8988T (cell line): Measurements from ENCODE around the gene TTC27.

Experiments used
- DNase-seq: peaks from one replicate; pipeline ENCODE4 v3.0.0; 2011

TTC27 gene

DNA sequence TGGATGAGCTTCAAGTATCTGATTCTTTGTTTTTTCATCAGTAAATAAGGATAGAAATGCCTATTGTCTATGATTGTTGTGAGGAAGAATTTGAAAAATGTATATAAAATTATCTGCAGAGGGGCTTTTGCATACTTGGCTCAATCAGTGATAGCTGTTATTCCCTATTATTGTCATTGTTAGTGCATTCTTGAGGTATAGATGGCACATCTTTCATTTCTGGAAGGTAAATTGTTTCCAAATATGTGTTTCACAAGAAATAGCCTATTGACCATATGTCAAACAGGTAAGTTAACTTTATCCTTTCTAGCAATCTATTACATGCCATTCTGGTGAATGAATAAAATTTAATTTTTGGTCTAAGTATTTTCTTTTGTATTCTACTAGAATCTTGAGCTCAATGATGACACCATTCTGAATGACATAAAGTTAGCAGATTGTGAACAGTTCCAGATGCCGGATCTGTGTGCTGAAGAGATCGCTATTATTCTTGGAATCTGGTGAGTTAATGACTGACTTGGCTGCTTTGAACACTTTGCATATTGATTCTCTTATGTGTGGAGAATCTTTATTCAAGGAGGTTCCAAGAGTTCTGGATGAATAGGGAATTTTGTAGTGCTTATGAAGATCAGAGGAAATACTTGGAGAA lies 44.2 kb downstream of the TTC27 start:
- no peak for DNase-seq

DNA sequence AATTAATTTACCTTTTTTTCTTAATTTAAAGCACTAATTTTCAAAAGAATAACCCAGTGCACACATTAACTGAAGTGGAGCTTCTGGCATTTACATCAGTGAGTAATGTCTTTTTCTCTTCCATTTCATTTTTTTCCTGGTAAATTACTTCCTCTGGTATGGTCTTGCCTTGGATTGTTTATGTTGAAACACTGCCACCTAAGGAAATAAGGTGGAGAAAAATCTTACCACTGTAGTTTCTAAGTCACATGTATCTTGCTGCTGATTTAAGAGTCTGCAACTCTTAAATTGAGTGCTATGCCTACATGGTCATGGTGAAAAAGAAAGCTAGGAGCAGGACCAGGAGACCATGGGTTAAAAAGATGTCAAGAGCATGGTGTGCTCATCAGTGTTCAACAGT lies 51.0 kb downstream of the TTC27 start:
- DNase-seq = no peak

DNA sequence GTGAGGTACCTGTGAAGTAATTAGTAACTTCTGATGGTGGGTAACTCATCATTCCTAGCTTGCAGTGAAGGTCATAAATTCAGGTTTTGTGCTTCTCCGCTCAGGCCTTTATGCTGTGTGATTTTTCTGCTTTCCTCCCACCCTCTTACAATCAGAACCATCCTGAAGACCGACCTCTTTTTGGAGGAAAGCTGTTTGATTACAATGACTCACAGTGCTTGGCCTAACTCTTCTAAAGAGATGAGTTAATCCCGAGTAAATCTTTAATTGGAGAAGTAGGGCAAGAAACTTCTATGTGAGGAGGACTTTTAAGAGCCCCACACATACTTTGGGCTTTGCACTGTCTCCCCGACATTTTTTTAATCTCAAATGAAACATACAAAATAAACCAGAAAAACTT lies 53.1 kb downstream of the TTC27 start:
- no peak for DNase-seq

DNA sequence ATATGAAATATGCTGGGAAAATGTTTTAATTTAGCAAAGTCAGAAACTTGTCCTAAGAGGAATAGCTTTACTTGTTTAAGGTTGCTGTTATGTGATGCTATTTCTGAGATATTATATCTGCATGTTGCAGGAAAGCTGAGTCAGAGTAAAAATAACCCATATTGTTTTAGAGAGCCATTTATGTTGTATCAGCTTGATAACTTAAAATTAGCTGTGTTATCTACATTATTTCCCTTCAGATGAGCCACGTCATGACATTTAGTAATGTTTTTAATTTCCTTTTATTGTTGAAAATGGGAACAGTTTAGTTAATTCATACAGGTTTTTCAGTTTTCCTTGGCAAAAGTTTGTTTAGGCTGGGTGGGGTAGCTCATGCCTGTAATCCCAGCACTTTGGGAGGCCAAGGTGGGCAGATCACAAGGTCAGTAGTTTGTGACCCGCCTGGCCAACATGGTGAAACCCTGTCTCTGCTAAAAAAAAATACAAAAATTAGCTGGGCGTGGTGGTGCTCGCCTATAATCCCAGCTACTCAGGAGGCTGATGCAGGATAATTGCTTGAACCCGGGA lies 55.8 kb downstream of the TTC27 start:
- DNase-seq = no peak

DNA sequence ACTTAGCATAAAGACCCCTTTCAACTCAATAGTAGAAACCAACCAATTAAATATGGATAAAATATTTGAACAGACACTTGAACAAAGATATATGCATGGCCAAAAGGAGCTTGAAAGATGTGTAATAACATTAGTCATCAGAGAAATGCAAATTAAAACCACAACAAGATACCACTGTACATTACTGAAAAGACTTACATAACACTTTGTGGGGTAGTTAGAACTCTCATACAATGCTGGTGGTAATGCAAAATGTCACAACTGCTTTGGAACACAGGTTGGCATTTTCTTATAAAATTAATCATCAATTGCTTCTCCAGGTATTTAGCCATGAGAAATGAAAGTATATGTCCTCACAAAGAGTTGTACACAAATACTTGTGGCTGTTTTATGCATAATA lies 60.7 kb downstream of the TTC27 start:
- DNase-seq = no peak

DNA sequence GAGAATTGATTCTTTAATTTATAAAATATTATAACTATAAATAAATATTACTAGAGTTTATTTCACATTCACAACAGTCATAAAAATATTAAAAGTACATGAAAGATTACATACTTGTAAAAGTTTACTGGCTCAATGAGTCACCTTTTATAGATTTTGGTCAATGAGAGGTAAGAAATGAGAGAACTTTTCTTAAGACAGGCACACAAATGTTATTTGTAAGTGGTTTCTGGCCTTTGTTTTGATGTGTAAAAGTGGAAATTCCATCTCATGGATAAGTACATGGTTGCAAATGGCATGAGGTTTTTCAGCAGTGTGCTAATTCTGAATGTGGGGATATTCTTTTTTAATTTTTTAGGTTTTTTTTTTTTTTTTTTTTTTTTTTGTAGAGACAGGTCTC lies 63.8 kb downstream of the TTC27 start:
- DNase-seq = no peak

DNA sequence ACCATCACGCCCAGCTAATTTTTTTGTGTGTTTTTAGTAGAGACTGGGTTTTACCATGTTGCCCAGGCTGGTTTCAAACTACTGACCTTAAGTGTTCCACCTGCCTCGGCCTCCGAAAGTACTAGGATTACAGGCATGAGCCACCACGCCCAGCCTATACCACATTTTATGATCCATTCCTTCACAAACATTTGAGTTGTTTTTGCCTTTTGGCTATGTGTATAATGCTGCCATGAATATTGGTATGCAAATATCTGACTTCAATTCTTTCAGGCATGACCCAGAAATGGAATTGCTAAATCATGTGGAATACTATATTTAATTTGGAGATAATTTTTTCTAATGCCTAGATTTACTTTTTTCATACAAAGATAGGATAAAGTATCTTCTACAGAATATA lies 68.6 kb downstream of the TTC27 start:
- DNase-seq = no peak

DNA sequence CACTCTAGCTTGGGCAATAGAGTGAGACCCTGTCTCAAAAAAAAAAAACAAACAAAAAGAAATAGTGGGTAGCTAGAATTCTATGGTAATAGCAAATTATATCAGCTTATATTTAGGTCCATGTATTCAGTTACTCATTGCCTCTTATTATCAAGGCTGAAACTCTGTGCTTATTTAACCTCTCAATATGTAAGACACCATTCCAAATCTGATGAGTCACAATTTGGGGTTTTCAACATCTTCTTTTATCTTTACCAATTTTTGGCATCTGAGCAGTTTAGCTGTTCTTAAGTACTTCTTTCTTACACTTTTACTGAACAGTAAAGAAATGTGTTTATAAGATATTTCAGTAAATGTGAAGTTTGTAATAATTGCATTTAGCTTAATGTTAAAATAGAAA lies 69.3 kb downstream of the TTC27 start:
- DNase-seq = no peak

DNA sequence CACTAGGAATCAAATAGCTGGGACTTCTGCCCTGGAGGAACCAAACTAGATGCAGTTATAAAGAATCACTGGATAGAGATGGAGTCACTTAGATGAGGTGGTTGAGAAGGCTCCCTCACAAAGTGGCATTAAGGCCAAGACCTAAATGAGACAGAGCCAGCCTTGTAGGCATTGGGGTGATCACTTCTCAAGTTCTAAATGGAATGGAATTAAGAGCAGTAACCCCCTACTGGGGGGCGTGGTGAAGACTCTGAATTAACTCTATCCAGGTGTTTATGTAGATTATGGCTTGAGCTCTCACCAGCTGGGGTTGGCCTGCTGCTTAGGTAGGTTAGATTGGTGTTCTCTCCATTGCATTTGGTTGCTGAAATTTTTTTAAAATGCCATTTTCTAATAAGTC lies 71.3 kb downstream of the TTC27 start:
- DNase-seq = no peak

DNA sequence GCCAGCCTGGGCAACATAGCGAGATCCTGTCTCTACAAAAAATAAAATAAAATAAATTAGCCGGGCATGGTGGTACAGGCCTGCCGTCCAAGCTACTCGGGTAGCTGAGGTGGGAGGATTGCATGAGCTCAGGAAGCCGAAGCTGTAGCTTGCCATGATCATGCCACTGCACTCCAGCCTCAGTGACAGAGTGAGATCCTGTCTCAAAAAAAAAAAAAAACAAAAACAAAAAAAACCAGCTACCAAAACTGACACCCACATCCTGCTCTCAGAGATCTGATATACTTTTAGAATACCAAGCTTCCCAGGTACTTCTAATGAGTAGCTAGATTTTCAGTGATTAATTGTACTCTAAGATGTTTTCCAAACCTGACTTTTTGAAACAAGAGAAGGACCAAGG lies 74.0 kb downstream of the TTC27 start:
- DNase-seq = no peak

DNA sequence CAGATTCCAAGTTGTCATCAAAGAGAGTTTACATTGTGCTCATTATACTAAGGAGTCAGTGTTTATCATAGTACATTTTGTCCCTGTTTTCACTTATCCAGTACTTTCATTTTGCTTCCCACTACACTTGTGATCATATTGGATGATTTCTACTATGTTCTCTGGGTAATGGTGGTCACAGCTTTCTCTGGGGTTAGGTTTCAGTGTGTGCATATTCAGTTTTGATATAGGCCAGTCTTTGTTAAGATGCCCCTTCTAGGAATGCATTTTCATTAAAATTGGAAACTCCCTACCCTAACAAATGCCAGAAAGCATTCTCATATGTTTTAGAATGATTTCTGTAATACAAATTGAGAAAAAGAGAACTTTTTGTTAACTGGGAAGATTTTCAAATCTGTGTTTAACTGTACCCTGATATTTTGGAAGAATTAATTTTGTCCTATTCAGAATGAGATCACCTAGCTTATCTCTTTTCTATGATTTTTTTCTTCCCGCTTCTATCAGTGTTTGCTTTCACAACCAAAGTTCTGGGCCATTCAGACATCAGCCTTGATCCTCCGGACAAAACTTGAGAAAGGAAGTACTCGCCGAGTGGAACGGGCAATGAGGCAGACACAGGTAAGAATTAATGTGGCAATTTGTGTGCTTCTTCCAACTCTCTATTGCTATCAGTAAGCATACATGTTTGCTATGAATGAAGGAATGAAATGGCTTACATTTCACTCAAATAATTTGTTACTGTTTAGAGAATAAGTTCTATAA lies 74.6 kb downstream of the TTC27 start:
- no peak for DNase-seq

DNA sequence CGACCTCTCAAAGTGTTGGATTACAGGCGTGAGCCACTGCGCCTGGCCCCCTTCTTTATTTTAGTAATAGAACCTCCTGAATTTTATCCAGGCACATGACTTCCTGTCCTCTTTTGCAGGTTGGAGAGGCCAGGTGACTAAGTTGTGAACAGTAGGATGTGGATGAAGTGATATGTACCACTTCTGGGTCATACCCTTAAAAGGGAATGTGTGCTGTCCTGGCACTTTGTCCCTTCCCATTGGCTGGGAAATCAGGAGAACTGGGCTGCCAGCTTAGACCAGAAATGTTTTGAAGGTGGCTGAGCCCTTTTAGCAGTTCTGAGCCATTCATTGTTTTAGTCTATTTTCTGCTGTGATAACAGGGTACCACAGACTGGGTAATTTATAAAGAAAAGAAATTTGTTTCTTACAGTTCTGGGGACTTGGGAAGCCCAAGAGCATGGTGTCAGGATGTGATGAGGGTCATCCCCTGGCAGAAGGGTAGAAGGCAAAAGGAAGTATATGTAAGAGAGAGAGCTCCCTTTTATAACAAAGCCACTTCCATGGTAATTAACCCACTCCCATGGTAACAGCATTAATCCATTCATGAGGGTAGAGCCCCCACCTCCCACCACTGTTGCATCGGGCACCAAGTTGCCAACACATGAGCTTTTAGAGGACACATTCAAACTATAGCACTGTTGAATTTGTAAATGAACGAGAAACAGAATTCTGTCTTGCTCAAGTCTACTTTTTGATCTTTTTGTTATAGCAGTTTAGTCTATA lies 79.1 kb downstream of the TTC27 start:
- DNase-seq = no peak

DNA sequence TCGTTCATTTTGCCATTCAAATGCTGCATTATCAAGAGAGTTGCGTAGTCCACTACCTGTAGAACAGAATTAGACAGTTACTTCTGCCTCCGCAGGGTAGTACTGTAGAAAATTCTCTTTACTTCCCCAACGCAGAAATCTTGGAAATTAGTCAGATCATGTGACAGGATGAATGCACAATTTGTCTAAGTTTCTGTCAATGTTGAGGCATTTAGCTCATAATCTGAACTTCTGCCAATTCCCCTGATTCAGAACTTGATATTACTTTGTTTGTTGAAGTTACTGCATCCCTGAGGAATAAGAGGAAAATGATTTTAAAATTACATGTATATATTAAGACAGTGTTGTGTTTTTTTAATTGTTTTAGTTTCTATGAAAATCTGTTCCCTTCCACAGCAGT lies 83.4 kb downstream of the TTC27 start:
- DNase-seq = no peak

DNA sequence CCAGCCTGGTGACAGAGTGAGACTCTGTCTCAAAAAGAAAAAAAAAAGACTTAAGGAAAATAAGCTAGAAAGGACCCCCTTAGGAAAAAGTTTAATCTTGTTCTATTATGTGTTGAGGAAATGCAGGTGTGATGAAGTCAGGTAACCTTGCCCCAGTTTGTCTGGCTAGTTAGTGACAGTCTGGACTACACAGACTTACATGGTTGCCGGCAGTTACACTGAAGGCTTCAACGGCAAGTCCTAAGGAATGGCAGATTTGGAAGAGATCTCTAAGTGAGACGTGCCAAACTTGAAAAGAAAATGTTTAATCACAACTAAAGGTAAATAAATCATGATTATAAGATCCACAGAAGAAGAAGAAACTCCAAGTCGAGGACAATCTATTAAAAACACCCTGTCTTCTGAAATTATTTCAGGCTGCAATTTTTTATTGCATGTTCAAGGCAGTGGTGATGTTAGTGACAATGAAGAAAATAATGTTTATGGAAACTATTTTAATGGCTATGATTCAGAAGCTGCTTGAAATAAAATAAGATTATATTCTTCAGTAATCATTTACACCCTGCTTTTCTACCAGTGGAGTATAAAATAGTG lies 84.2 kb downstream of the TTC27 start:
- DNase-seq = no peak

DNA sequence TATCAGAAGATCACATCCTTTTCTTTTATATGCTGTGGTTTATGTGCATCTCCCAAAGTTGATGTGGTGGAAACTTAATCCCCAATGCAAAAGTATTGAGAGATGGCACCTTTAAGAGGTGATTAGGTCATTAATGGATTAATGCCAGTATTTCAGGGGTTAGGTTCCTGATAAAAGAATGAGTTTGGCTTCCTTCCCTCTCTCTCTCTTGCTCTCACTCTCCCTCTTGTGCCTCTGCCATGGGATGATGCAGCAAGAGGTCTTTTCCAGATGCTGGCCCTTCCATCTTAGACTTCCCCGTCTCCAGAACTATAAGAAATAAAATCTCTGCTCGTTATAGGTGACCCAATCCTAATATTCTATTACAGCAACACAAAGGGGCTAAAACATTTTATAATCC lies 85.0 kb downstream of the TTC27 start:
- no peak for DNase-seq

DNA sequence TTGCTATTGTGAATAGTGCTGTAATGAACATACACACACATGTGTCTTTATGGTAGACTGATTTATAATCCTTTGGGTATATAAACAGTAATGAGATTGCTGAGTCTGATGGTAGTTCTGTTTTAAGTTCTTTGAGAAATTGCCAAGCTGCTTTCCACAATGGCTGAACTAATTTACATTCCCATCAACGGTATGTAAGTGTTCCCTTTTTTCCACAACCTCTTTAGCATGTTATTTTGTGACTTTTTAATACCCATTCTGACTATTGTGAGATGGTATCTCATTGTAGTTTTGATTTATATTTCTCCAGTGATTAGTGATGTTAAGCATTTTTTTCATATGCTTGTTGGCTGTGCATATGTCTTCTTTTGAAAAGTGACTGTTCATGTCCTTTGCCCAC lies 86.7 kb downstream of the TTC27 start:
- DNase-seq = no peak

DNA sequence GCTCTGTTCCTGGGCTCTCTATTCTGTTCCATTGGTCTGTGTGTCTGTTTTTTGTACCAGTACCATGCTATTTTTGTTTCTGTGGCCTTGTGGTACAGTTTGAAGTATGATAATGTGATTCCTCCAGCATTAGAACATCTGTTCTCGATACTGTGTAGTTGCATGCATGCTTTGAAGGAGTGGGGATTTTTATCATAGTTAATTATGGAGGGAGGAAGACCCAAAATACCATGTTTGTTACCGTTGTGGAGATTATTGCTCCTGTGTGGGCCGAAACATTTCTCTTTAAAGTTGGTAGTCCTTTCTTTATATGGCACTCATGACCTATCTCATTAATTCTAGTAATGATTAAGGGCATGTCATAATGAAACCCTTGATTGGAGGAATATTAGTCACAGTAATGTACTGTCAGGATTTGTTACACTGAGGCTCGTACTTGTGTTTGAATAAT lies 87.6 kb downstream of the TTC27 start:
- DNase-seq = no peak

DNA sequence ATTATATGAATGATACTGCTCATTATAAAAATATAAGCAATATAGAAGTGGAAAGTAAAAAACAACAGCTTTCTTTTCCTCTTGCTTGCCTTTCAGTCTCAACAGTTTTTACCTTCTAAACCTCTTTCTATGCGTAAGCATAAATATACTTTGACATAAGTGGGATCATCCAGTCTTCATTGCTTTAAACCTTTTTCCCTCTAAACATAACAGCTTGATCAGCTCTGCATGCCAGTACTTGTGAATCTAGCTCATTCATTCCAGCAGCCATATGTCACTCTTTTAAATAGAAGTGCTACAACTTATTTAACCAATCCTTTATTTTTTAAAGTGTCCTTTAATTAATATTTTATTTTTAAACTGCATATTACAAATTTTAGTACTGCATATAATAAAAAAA lies 88.1 kb downstream of the TTC27 start:
- DNase-seq = no peak

DNA sequence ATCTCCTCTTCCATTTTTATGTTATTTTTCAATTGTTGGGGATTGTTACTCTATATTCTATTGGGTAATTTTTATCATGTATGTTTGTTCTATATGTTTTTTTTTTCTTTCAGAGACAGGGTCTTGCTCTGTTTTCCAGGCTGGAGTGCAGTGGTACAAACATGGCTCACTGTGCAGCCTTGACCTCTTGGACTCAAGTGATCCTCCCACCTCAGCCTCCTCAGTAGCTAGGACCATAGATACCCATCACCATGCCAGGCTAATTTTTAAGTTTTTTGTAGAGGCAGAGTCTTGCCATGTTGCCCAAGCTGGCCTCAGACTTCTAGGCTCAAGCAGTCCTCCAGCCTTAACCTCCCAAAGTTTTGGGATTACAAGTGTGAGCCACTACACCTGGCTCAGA lies 88.7 kb downstream of the TTC27 start:
- no peak for DNase-seq

DNA sequence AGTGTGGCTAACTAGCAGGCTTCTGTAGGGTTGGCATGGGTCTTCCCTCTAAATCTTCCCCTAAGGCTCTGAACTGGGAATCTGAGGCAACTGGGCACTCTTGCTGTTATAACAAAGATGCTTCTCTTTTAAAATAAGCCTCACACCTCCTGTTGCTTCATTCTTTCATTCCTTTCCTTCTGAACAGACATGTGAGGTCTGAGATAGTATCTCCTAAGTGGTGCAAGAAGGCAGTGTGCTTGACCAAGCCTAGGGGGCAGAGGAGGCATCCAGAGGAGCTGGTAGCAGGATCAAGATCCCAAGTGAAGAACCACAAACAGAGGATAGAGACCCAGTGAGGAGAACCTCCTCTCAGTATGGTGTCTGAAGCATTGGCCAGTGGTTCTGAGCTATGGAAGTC lies 90.9 kb downstream of the TTC27 start:
- DNase-seq = no peak

DNA sequence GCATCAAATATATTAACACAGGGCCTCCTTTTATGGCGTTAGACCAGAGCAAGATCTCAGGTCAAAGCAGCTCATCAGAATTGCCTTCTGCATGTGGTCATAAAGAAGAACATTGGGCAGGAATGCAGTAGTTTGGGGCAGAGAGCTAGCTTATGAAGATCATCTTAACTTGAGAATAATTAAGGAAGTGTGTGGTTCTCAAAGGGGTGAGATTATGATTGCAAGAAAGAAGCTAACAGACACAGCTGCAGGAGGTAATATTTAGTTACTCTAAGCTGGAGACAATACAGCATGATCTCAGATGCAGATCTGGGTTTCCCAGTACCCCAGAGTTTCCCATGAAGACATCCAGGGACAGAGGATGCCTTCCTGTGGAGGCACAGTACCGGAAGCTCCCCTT lies 91.6 kb downstream of the TTC27 start:
- no peak for DNase-seq

DNA sequence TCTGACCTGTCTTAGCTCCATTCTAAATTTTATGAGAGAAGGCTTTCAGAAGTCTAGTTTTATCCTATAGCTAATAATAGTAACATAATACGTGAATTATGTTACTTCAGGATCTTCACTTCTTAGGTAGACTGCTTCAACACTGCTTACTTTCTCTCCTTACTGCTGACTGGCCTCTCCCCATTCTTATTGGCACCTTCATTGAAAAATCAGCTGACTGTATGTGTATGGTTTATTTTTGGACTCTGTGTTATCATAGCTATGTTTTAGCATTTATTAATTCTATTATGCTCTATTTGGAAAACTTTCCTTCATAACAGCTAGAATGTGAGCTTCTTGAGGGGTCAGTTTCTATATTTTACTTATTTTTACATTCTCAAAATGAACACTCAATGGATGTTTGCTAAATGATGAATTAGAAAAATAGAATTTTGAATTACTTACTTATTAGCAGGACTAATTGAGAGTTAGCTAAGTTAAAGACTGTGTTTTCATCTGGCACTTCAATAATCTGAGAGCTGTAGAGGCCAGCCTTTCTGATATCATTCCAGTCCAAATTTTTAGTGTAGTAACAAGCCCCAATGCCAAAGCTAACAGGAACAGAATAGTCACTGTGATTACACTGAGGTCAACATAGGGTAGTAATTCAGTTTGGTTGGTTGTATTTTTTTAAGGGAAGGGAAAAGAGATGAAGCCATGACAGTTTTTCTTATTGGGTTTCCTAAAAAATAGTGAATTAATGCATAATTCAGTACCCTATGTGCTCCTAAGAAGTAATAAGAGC lies 92.3 kb downstream of the TTC27 start:
- DNase-seq = no peak

DNA sequence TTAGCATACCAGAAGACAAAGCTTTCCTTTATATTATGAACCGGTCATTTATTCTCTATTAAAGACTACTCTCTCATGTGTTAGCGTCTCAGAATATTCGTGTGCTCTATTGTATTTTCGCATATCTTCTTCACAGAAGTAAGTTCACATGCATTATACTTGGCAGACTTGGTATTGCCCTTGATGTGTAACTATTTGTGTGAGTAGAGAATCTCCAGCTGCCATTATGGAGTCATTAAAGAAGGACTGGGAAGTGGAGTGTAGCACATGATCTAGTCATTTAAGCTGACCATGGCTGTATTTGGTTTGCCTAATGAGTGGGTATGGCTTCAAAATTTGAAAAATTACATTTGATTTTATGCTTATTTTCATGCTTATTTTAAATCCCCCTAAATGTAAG lies 92.9 kb downstream of the TTC27 start:
- no peak for DNase-seq
